SJCRH30 (cell line): ENCODE results near the gene ELFN1. TPM values are rescaled to one million over a fixed set of nuclear protein-coding genes. Genes with fewer than 3 reads are reported as not detected.

Experiments used
- DNase-seq, 2 experiments: peaks; one replicate each; pipeline ENCODE4 v3.0.0-alpha.2; 2015 to 2020
- H3K27ac ChIP-seq: fragments of 250-450 bp; sonication (Bioruptor Pico); 2 replicates; pipeline ENCODE4 v1.5.1; 2020; ENCODE audit warnings: mild to moderate bottlenecking, moderate library complexity
- H3K27me3 ChIP-seq: fragments of 250-450 bp; sonication (Bioruptor Pico); 2 replicates; pipeline ENCODE4 v1.5.1; 2020; ENCODE audit warnings: mild to moderate bottlenecking, moderate library complexity
- H3K36me3 ChIP-seq: fragments of 250-450 bp; sonication (Bioruptor Pico); 2 replicates; pipeline ENCODE4 v1.5.1; 2020; ENCODE audit warnings: mild to moderate bottlenecking, moderate library complexity
- H3K4me1 ChIP-seq: fragments of 250-450 bp; sonication (Bioruptor Pico); 2 replicates; pipeline ENCODE4 v1.5.1; 2020; ENCODE audit warnings: mild to moderate bottlenecking, moderate library complexity
- H3K4me3 ChIP-seq: fragments of 250-450 bp; sonication (Bioruptor Pico); 2 replicates; pipeline ENCODE4 v1.5.1; 2020; ENCODE audit warnings: mild to moderate bottlenecking, moderate library complexity
- H3K9me3 ChIP-seq: fragments of 250-450 bp; sonication (Bioruptor Pico); replicated peaks from 2 replicates; pipeline ENCODE4 v1.5.1; 2020; ENCODE audit warnings: mild to moderate bottlenecking, moderate library complexity
- total RNA-seq: library from RNA; depleted of rRNA; stranded (reverse); fragments of >200 nt; shearing (Covaris generic); gene quantifications from 2 replicates; pipeline ENCODE4 v1.2.3, GENCODE V29; 2014; rRNA removed

ELFN1 gene
- total RNA-seq: 1.3 and 1.7 TPM in 2 replicates

DNA sequence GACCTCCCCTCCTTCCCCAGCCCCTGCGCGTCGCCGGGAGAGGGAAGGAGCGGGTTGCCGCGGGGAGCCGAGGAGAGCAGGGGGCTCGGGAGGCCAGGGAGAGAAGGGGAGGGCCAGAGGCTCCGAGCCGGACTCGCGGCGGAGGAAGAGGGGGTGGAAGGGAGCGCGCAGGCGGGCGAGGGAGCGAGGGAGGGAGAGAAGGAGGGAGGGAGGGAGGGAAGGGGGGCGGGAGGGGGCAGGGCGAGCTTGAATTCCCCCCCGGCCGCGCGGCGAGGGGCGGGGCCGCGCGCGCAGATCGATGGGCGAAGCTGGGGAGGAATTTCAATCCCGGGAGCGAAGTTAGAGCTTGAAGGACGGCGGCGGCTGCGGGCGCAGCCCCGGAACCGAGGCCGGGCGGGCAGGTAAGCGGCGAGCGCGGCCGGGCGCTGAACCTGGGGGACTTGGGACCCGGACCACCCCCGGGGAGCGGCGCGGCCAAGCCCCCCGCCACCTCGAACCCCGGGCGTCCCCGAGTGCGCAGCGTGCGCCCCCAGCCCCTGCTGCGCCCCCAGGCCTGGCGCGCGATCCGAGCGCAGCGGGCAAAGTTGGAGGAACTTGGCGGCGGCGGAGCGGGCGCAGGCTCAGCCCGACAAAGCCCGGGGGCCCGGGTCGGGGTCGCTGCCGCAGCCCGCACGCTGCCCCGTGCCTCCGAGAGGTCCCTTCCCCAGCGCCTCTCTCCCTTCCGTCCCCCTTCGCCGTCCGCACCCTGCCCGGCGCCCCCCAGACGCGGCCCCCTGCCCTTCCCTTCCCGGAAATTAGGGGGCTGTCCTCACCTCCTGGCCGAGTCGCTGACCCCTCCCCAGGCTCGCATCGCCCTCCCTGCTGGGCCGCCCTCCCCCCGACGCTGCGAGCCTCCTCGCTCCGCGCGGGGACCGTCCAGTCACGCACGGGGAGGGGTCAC lies at the start of gene ELFN1:
TSS of gene ELFN1 (plus strand) at position 324 of the 940 bp plus-strand sequence. CDS start 74,320 bp downstream, outside the sequence.
- Histone ChIP-seq H3K4me3 (peak within 1 kb of the TSS; percentile 68), H3K9me3 (no peaks in the 10 kb centered on the region)

DNA sequence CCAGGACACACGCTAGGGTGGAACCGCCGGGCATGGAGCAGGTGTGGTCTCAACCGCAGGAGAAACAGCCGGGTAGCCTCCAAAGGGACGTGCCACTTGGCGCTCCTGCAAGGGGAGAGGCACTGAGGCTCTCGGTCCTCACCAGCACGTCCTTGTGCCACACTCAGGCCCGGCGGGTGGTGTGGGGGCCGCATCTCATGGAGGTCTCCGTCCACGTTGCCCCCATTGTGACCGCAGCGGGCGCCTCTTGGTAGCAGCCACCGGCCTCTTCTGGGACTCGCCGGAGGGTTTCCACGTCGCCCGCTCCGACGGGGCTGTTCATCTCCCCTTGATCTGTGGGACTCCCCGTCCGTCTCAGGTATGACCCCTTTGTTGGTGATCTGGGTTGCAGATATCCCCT lies 49.2 kb upstream of the ELFN1 start:
- Histone ChIP-seq H3K9me3 (no peaks in the 10 kb centered on the region), H3K4me3 (no peak overlapping the region), H3K4me1 (no peaks in the 10 kb centered on the region), H3K36me3 (no peaks in the 10 kb centered on the region), H3K27me3 (no peaks in the 10 kb centered on the region), H3K27ac (no peak overlapping the region)
- no peak for DNase-seq

More for the DNA sequence above, at the start of gene ELFN1:
- H3K36me3 ChIP-seq: no peaks in the 10 kb centered on the region
- H3K4me1 ChIP-seq: no peaks in the 10 kb centered on the region
- no peaks in the 10 kb centered on the region for H3K27me3 ChIP-seq
- DNase-seq: peak; percentile 67 to 68
- no peak within 1 kb of the TSS for H3K27ac ChIP-seq

DNA sequence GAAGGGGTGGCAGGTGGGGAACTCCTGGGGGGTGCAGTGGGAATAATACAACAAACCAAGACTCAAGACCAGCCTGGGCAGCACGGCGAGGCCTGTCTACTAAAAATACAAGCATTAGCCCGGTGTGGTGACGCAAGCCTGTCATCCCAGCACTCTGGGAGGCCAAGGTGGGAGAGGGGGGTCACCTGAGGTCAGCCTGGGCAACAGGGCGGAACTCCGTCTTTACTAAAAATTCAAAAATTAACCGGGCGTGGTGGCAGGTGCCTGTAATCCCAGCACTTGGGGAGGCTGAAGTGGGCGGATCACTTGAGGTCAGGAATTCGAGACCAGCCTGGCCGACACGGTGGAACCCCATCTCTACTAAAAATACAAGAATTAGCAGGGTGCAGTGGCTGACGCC lies 48.4 kb upstream of the ELFN1 start:
- Histone ChIP-seq H3K27ac (no peak overlapping the region), H3K27me3 (no peaks in the 10 kb centered on the region), H3K9me3 (no peaks in the 10 kb centered on the region), H3K4me1 (no peaks in the 10 kb centered on the region), H3K4me3 (no peak overlapping the region), H3K36me3 (no peaks in the 10 kb centered on the region)
- DNase-seq: no peak

DNA sequence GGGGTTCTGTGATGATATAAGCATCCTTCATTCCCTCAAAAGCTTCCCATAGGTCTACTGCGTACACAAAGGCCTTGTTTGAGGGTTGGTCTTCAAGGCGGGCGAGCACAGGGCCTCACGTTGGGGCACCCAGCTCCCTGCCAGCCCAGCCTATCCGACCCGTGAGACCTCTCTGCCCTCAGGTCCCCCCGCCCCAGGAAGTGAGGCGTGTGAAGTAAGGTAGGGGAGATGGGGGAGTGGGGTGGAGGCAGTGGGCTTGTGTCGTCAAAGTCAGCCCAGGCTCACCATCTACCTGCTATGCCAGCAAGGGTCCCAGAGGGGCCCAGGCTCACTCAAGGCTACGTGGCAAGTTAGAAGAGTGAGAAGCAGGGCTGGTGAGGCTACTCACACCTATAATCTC lies 47.6 kb upstream of the ELFN1 start:
- Histone ChIP-seq H3K27ac (no peak overlapping the region), H3K9me3 (no peaks in the 10 kb centered on the region), H3K4me1 (no peaks in the 10 kb centered on the region), H3K36me3 (no peaks in the 10 kb centered on the region), H3K4me3 (no peak overlapping the region), H3K27me3 (no peaks in the 10 kb centered on the region)
- DNase-seq: no peak

DNA sequence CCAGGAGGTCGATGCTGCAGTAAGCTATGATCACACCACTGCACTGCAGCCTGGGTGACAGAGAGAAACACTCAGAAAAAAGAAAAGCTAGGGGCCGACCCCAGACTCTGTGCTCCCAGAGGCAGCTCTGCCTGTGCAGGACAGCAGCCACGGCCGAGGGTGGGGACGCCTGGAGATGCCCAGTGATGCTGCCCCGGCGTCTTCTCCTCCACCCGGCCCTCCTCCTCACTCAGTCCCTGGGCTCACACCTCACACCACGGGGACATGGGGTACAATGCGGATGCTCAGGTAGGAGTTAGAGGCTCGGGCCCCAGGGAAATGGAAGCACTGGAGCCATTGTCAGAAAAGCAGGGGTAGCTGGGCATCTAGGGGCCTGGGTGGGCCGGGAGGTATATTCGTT lies 46.3 kb upstream of the ELFN1 start:
- no peaks in the 10 kb centered on the region for H3K36me3 ChIP-seq
- H3K9me3 ChIP-seq: no peaks in the 10 kb centered on the region
- DNase-seq: no peak
- H3K27ac ChIP-seq: no peak overlapping the region
- H3K27me3 ChIP-seq: no peaks in the 10 kb centered on the region
- H3K4me3 ChIP-seq: no peak overlapping the region
- no peaks in the 10 kb centered on the region for H3K4me1 ChIP-seq

DNA sequence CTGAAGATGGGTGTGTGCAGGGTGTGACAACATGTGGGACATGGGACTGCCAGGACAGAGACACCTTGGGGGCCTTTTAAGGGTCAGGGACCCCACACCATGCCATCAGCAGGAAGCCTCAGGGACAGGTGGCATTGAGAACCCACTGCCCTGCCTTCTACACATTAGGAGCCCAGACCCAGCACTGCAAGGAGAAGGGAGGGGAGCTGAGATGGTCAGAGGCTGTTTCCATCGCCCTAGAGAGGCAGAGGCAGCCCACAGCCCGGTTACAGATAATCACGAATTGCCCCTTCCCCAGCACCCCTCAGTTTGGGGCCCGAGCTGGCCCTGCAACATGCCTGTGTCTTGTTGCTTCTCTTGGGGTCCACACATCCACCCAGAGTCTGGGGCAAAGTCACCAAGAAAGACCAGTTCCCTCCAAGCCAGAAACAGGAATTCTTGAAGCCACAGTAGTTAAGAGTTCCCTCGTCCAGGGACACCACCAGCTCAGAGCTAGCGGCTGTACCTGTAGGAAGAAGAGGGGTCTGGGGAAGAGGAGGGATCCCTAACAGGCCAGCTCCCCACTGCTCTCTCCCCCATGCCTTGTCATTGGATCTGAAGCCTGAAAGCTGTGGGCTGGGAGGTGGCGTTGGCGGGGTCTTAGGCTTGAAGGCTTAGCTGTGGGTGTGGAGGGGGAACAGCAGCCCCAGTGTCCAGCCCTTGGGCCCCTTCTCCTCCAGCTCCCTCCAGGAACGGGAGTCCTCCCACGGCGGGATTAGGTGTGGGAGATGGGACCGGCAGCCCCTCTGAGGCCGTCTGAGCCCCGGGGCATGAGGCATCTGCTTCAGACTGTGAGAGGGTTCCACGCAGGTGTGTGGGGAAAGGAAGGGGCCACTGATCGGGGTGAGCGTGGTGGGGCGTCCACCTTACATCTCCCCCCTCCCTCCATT lies 44.8 kb upstream of the ELFN1 start:
- no peak for DNase-seq
- Histone ChIP-seq H3K4me1 (no peaks in the 10 kb centered on the region), H3K4me3 (no peak overlapping the region), H3K27ac (no peak overlapping the region), H3K9me3 (no peaks in the 10 kb centered on the region), H3K36me3 (no peaks in the 10 kb centered on the region), H3K27me3 (no peaks in the 10 kb centered on the region)

DNA sequence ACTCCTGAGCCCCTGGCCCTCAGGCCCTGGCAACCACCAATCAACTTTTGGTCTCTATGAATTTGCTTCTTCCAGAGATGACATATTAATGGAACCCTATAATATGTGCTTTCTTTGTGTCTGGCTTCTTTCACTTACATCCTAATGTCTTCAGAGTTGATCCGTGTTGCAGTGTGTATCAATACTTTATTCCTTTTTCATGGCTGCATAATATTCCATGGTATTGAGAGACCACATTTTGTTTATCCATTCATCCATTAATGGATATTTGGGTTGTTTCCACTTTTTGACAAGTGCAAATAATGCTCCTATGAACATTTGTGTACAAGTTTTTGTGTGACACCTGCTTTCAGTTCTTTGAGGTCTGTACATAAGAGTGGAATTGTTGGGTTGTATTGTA lies 43.3 kb upstream of the ELFN1 start:
- DNase-seq: no peak

DNA sequence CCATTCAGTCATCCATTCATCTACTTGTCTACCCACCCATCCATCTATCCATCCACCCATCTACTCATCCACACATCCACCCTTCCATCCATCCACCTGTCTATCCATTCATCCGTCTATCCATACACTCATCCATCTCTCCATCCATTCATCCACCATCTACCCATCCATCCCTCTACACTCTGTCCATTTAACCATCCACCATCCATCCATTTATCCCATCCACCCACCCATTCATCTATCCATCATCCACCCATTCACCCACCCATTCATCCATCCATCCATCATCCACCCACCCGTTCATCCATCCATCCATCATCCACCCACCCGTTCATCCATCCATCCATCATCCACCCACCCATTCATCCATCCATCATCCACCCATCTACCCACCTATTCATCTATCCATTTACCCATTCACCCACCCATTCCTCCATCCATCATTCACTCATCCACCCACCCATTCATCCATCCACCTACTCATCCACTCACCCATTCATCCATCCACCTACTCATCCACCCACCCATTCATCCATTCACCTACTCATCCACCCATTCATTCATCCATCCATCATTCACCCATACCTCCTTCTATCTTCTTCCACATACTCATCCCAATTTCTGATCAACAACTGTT lies 39.3 kb upstream of the ELFN1 start:
- Histone ChIP-seq H3K27me3 (no peaks in the 10 kb centered on the region), H3K9me3 (no peaks in the 10 kb centered on the region), H3K36me3 (no peaks in the 10 kb centered on the region)

More for the DNA sequence above, 43.3 kb upstream of the ELFN1 start:
- Histone ChIP-seq H3K36me3 (no peaks in the 10 kb centered on the region), H3K27me3 (no peaks in the 10 kb centered on the region), H3K4me3 (no peak overlapping the region), H3K27ac (no peak overlapping the region), H3K9me3 (no peaks in the 10 kb centered on the region), H3K4me1 (no peaks in the 10 kb centered on the region)

DNA sequence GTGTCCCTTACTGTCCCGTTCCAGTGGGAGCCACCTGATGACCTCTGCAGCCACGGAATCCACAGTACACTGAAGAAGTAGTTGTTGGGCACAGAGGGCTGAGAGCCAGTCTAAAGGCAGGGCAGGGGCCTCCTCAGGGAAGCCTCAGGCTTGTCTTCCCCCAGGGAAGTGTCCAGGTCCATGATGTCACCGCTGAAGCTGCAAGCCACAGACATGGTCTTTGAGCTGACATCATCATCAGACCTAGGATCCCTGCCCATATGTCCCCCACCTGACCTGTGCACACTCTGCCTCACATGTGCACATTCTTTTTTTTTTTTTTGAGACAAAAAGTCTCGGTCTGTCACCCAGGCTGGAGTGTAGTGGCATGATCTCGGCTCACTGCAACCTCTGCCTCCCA lies 38.4 kb upstream of the ELFN1 start:
- no peak overlapping the region for H3K27ac ChIP-seq
- no peaks in the 10 kb centered on the region for H3K27me3 ChIP-seq
- no peak overlapping the region for H3K4me3 ChIP-seq
- no peaks in the 10 kb centered on the region for H3K36me3 ChIP-seq
- H3K9me3 ChIP-seq: no peaks in the 10 kb centered on the region
- no peaks in the 10 kb centered on the region for H3K4me1 ChIP-seq
- DNase-seq: no peak

More for the DNA sequence above, 39.3 kb upstream of the ELFN1 start:
- no peak for DNase-seq
- no peaks in the 10 kb centered on the region for H3K4me1 ChIP-seq
- no peak overlapping the region for H3K4me3 ChIP-seq
- no peak overlapping the region for H3K27ac ChIP-seq

DNA sequence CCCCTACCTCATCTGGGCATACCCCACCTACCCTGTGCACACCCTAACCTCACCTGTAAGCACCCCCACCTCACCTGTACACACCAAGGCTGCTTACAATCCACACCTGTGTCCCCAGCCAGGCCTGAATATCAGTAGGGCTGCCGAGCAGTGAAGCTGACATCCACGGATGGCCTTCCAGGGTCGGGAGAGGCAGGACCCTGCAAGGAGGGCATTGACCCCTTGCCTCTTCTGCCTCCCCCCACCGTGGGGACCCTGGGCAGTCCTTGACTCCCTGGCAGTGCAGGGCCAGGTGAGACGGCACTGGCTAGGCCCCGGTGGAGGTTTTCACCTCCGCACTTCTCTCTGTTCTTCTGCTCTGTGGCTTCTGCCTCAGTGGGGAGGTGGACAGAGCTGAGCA lies 37.6 kb upstream of the ELFN1 start:
- no peaks in the 10 kb centered on the region for H3K4me1 ChIP-seq
- no peaks in the 10 kb centered on the region for H3K27me3 ChIP-seq
- no peaks in the 10 kb centered on the region for H3K9me3 ChIP-seq
- H3K4me3 ChIP-seq: no peak overlapping the region
- no peak for DNase-seq
- H3K27ac ChIP-seq: no peak overlapping the region
- no peaks in the 10 kb centered on the region for H3K36me3 ChIP-seq

DNA sequence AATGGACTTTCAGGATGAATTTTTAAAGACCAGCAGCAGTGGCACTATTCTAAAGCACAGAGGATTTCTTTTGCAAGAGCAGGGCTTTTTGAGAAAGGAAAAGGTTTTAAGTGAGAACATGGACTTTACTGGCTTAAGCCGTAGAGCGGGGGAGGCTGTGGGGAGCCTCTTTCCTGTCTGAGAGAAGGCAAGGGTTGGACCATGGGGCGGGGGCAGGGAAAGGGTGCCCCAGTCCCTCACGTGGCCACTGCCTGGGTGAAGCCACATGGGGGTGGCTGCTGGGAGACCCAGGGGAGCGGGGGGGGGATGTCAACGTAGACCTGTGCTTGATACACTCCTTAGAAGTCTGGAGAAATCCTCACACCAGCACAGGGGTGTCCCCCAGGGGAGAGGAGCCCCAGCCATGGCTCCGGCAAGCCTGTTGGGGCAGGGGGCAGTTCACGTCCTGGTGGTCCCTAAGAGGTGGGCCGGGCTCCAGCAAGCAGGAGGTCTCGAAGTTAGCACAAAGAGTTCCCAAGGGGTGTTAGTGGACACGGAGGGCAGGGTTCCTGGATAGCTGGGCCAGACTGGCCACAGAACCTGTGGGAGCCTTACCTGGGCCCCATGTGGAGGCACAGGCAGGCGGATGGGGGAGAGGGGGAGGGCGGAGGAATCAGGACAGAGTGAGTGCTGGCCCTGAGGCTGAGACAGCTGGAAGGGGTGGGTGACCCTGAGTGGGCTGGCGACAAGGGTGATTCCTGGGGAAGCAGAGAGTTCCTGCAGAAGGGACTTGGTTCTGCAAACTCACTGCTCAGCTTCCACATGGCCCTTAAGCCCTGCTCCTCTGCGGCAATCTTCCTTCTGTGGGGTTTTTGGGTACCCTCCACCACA lies 36.9 kb upstream of the ELFN1 start:
- H3K27me3 ChIP-seq: no peaks in the 10 kb centered on the region
- no peak overlapping the region for H3K27ac ChIP-seq
- no peak overlapping the region for H3K4me3 ChIP-seq
- H3K9me3 ChIP-seq: no peaks in the 10 kb centered on the region
- no peaks in the 10 kb centered on the region for H3K4me1 ChIP-seq
- no peaks in the 10 kb centered on the region for H3K36me3 ChIP-seq
- DNase-seq: no peak

DNA sequence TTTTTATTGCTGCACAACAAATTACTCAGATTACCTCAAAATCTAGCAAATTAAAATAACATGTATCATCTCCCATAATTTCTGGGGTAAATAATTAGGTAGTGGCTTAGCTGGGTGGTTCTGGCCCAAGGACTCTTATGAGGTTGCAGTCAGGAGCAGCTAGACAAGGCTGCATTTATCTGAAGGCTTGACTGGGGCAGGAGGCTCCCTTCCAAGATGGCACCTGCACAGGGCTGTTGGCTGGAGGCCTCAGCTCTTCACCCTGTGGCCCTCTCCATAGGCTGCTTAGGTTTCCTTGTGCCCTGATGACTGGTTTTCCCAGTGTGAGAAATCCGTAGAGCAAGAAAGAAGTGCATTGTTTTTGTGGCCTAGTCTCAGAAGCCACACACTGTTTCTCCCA lies 34.7 kb upstream of the ELFN1 start:
- Histone ChIP-seq H3K27ac (no peak overlapping the region), H3K36me3 (no peaks in the 10 kb centered on the region)
- DNase-seq: no peak

DNA sequence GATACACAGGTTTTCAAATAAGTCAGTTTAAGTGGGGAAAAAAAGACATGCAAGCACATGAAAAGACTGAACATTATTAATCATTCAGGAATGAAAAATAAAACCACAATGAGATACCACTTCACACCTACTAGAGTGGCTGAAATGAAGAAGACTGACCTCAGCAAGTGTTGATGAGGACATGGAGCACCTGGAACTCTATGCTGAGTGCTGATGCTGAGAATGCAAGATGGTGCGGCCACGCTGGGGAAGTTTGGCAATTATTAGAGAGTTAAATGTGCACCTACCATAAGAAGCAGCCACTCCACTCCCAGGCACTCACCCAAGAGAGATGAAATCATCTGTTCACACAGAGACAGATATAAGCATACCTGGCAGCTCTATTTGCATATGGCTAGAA lies 32.9 kb upstream of the ELFN1 start:
- no peaks in the 10 kb centered on the region for H3K36me3 ChIP-seq
- DNase-seq: no peak
- no peaks in the 10 kb centered on the region for H3K27me3 ChIP-seq
- no peaks in the 10 kb centered on the region for H3K9me3 ChIP-seq
- H3K27ac ChIP-seq: no peak overlapping the region
- H3K4me3 ChIP-seq: no peak overlapping the region
- no peaks in the 10 kb centered on the region for H3K4me1 ChIP-seq

More for the DNA sequence above, 34.7 kb upstream of the ELFN1 start:
- Histone ChIP-seq H3K4me1 (no peaks in the 10 kb centered on the region), H3K27me3 (no peaks in the 10 kb centered on the region), H3K9me3 (no peaks in the 10 kb centered on the region), H3K4me3 (no peak overlapping the region)

DNA sequence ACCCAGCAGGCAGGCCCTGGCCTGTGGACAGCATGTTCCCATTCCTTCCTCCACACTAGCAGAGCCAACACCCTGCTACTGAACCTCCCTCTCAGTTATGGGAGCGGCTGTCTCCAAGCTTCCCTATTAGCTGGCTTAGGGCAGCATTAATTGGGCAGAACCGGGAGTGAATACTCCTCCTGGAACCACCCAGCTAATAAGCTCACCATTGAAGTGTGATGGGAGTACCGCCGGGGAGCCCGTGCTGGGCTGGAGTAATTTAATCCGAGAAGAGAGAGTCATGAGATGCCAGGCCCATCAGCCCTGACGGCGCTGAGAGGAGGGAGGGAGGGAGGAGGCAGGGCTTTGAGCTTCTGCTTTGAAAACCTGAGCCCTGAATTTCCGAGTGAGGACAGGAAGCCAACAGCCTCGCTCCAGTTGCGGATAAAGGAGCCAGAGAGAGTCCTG lies 31.8 kb upstream of the ELFN1 start:
- no peaks in the 10 kb centered on the region for H3K4me1 ChIP-seq
- H3K27me3 ChIP-seq: no peaks in the 10 kb centered on the region
- H3K36me3 ChIP-seq: no peaks in the 10 kb centered on the region
- no peaks in the 10 kb centered on the region for H3K9me3 ChIP-seq
- H3K27ac ChIP-seq: no peak overlapping the region
- no peak for DNase-seq
- no peak overlapping the region for H3K4me3 ChIP-seq
